Ishikawa (cell line): ENCODE measurements around the gene NLRP4.

Experiments used
- CREB1 ChIP-seq: IDR thresholded peaks from 2 replicates; pipeline ENCODE4 v1.6.1; 2012; ENCODE audit warnings: low read depth
- EGR1 ChIP-seq: IDR thresholded peaks from 2 replicates; pipeline ENCODE4 v1.6.1; 2012
- EP300 ChIP-seq: IDR thresholded peaks from 2 replicates; pipeline ENCODE4 v1.6.1; 2012; ENCODE audit warnings: borderline replicate concordance
- FOXM1 ChIP-seq: IDR thresholded peaks from 2 replicates; pipeline ENCODE4 v1.6.1; 2012; ENCODE audit warnings: low read depth, borderline replicate concordance
- MAX ChIP-seq: IDR thresholded peaks from 2 replicates; pipeline ENCODE4 v1.6.1; 2012
- NFIC ChIP-seq: IDR thresholded peaks from 2 replicates; pipeline ENCODE4 v1.6.1; 2012
- RAD21 ChIP-seq: IDR thresholded peaks from 2 replicates; pipeline ENCODE4 v1.6.1; 2012; ENCODE audit warnings: low read depth
- TAF1 ChIP-seq: IDR thresholded peaks from 2 replicates; pipeline ENCODE4 v1.6.1; 2012; ENCODE audit warnings: low read depth, mild to moderate bottlenecking
- TEAD4 ChIP-seq: IDR thresholded peaks from 2 replicates; pipeline ENCODE4 v1.6.1; 2012
- USF1 ChIP-seq: IDR thresholded peaks from 2 replicates; pipeline ENCODE4 v1.6.1; 2012
- YY1 ChIP-seq: IDR thresholded peaks from 2 replicates; pipeline ENCODE4 v1.6.1; 2012; ENCODE audit warnings: low read depth
- ZBTB7A ChIP-seq: IDR thresholded peaks from 2 replicates; pipeline ENCODE4 v1.6.1; 2012; ENCODE audit warnings: low read depth

- no peak for TF ChIP-seq ZBTB7A
- no peak for TF ChIP-seq FOXM1
- no peak for TF ChIP-seq EGR1
- no peak for TF ChIP-seq USF1
- no peak for TF ChIP-seq MAX
- TF ChIP-seq EP300: no peak
- no peak for TF ChIP-seq RAD21
- no peak for TF ChIP-seq YY1
- TF ChIP-seq NFIC: no peak
- TF ChIP-seq CREB1: no peak
- no peak for TF ChIP-seq TEAD4
- no peak for TF ChIP-seq TAF1
These were observed 22.4 kb upstream of the NLRP4 start for GRCh38 chr19:55813906-55814305.
